Measurements from ENCODE around the gene FTH1.

GRCh38 chr11:61923166-61924063 lies 44.0 kb downstream of the FTH1 start:
- no peak for TF ChIP-seq CTCF (IDR thresholded peaks at IDR 0.05)
- TF ChIP-seq POLR2A (IDR thresholded peaks at IDR 0.05): no peak

Data from Peyer's patch (tissue), 4 donors.